Measurements from ENCODE around the gene ADD3. TPM values are rescaled to one million over a fixed set of nuclear protein-coding genes. Genes with fewer than 3 reads are reported as not detected.
A peak's percentile ranks its signal among the peaks of the same experiment; 100 is the strongest.

Gene ADD3
- total RNA-seq, 1 experiment from 2014 or later, result 86.7 TPM

GRCh38 chr10:110073896-110074295 lies 66.1 kb downstream of the ADD3 start:
- Mint-ChIP-seq H3K9me3 (no peaks in the 10 kb centered on the region), H3K27ac (0 out of 2 replicates have a peak overlapping the region, but pooled peaks have one; percentile 19), H3K4me1 (peaks cover 55% of the 10 kb centered on the region), H3K27me3 (ENCODE audit: low read depth) (no peaks in the 10 kb centered on the region), H3K4me3 (no peak overlapping the region), H3K36me3 (no peaks in the 10 kb centered on the region)
- DNase-seq (ENCODE audit: low spot score), result no peak
- CTCF ChIA-PET, result interaction anchor here (2.1 kb wide), 1 partner anchor 190 kb away, joined by 8 read pairs; no protein-coding TSS in a partner anchor
- TF ChIP-seq, protein P1, sequence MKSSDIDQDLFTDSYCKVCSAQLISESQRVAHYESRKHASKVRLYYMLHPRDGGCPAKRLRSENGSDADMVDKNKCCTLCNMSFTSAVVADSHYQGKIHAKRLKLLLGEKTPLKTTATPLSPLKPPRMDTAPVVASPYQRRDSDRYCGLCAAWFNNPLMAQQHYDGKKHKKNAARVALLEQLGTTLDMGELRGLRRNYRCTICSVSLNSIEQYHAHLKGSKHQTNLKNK (CRISPR knock-in tag; IDR thresholded peaks at IDR 0.05), result no peak
- TF ChIP-seq, protein P2, sequence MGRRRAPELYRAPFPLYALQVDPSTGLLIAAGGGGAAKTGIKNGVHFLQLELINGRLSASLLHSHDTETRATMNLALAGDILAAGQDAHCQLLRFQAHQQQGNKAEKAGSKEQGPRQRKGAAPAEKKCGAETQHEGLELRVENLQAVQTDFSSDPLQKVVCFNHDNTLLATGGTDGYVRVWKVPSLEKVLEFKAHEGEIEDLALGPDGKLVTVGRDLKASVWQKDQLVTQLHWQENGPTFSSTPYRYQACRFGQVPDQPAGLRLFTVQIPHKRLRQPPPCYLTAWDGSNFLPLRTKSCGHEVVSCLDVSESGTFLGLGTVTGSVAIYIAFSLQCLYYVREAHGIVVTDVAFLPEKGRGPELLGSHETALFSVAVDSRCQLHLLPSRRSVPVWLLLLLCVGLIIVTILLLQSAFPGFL (CRISPR knock-in tag; IDR thresholded peaks at IDR 0.05; ENCODE audit: borderline replicate concordance), result no peak
- no peak for TF ChIP-seq RELA (CRISPR knock-in tag; IDR thresholded peaks at IDR 0.05; ENCODE audit: borderline replicate concordance)
- TF ChIP-seq RORB (CRISPR knock-in tag; IDR thresholded peaks at IDR 0.05), result no peak
- TF ChIP-seq TEAD1 (CRISPR knock-in tag; IDR thresholded peaks at IDR 0.05), result no peak
- TF ChIP-seq ZNF121 (CRISPR knock-in tag; IDR thresholded peaks at IDR 0.05), result no peak
- no peak for TF ChIP-seq TP53 (CRISPR knock-in tag; IDR thresholded peaks at IDR 0.05)
- TF ChIP-seq ATF1 (CRISPR knock-in tag; IDR thresholded peaks at IDR 0.05), result no peak
- TF ChIP-seq ETV6 (CRISPR knock-in tag; IDR thresholded peaks at IDR 0.05), result no peak
- no peak for TF ChIP-seq ZNF232 (CRISPR knock-in tag; IDR thresholded peaks at IDR 0.05)
- no peak for TF ChIP-seq SOX15 (CRISPR knock-in tag; IDR thresholded peaks at IDR 0.05)
- TF ChIP-seq CREB1 (CRISPR knock-in tag; IDR thresholded peaks at IDR 0.05), result no peak
- TF ChIP-seq ZNF219 (CRISPR knock-in tag; IDR thresholded peaks at IDR 0.05; ENCODE audit: borderline replicate concordance), result no peak
- no peak for TF ChIP-seq ZNF263 (CRISPR knock-in tag; IDR thresholded peaks at IDR 0.05; ENCODE audit: low read depth)
- TF ChIP-seq, protein P3, sequence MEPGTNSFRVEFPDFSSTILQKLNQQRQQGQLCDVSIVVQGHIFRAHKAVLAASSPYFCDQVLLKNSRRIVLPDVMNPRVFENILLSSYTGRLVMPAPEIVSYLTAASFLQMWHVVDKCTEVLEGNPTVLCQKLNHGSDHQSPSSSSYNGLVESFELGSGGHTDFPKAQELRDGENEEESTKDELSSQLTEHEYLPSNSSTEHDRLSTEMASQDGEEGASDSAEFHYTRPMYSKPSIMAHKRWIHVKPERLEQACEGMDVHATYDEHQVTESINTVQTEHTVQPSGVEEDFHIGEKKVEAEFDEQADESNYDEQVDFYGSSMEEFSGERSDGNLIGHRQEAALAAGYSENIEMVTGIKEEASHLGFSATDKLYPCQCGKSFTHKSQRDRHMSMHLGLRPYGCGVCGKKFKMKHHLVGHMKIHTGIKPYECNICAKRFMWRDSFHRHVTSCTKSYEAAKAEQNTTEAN (CRISPR knock-in tag; IDR thresholded peaks at IDR 0.05), result no peak
- TF ChIP-seq FOXP4 (CRISPR knock-in tag; IDR thresholded peaks at IDR 0.05), result no peak
- no peak for TF ChIP-seq TCF7 (CRISPR knock-in tag; IDR thresholded peaks at IDR 0.05; ENCODE audit: low read depth)
- POLR2A ChIA-PET, result no interaction called here
- ATAC-seq, result no peak

DNA sequence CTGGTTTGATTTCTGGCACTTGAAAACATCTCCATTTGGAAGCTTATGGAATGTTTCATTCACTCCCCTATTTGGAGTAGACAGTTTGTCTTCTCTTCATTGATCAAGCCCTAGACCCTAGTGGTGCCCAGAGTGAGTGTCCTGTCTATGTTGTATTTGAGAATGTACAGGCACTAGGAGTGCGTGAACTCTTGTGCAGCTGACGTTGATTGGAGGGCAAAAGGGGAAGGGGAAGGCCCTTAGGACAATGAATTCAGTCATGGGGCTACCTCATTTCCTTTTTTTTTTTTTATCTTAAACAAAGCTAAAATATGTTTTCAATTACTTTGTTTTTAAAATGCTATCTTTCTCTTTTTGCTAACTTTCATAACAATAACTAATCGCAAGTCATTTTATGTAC lies 66.5 kb downstream of the ADD3 start:
- ATAC-seq, result no peak
- Mint-ChIP-seq H3K4me3 (no peak overlapping the region), H3K36me3 (no peaks in the 10 kb centered on the region), H3K4me1 (peaks cover 51% of the 10 kb centered on the region), H3K27ac (peak overlapping the region; percentile 19; the same call in 1 of the 2 replicates), H3K27me3 (ENCODE audit: low read depth) (no peaks in the 10 kb centered on the region), H3K9me3 (no peaks in the 10 kb centered on the region)
- POLR2A ChIA-PET, result no interaction called here
- DNase-seq (ENCODE audit: low spot score), result no peak
- CTCF ChIA-PET, result interaction anchor here (2.1 kb wide), 1 partner anchor 190 kb away, joined by 8 read pairs; no protein-coding TSS in a partner anchor
- TF ChIP-seq RORB (CRISPR knock-in tag; IDR thresholded peaks at IDR 0.05), result no peak
- TF ChIP-seq, protein P1 (CRISPR knock-in tag; IDR thresholded peaks at IDR 0.05), result no peak
- no peak for TF ChIP-seq SP1 (CRISPR knock-in tag; conservative IDR thresholded peaks at IDR 0.05)
- no peak for TF ChIP-seq RELA (CRISPR knock-in tag; IDR thresholded peaks at IDR 0.05; ENCODE audit: borderline replicate concordance)
- TF ChIP-seq ETV6 (CRISPR knock-in tag; IDR thresholded peaks at IDR 0.05), result no peak
- no peak for TF ChIP-seq NFE2L1 (CRISPR knock-in tag; IDR thresholded peaks at IDR 0.05)
- TF ChIP-seq, protein P4, sequence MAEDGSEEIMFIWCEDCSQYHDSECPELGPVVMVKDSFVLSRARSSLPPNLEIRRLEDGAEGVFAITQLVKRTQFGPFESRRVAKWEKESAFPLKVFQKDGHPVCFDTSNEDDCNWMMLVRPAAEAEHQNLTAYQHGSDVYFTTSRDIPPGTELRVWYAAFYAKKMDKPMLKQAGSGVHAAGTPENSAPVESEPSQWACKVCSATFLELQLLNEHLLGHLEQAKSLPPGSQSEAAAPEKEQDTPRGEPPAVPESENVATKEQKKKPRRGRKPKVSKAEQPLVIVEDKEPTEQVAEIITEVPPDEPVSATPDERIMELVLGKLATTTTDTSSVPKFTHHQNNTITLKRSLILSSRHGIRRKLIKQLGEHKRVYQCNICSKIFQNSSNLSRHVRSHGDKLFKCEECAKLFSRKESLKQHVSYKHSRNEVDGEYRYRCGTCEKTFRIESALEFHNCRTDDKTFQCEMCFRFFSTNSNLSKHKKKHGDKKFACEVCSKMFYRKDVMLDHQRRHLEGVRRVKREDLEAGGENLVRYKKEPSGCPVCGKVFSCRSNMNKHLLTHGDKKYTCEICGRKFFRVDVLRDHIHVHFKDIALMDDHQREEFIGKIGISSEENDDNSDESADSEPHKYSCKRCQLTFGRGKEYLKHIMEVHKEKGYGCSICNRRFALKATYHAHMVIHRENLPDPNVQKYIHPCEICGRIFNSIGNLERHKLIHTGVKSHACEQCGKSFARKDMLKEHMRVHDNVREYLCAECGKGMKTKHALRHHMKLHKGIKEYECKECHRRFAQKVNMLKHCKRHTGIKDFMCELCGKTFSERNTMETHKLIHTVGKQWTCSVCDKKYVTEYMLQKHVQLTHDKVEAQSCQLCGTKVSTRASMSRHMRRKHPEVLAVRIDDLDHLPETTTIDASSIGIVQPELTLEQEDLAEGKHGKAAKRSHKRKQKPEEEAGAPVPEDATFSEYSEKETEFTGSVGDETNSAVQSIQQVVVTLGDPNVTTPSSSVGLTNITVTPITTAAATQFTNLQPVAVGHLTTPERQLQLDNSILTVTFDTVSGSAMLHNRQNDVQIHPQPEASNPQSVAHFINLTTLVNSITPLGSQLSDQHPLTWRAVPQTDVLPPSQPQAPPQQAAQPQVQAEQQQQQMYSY (CRISPR knock-in tag; IDR thresholded peaks at IDR 0.05), result no peak
- TF ChIP-seq, protein P5, sequence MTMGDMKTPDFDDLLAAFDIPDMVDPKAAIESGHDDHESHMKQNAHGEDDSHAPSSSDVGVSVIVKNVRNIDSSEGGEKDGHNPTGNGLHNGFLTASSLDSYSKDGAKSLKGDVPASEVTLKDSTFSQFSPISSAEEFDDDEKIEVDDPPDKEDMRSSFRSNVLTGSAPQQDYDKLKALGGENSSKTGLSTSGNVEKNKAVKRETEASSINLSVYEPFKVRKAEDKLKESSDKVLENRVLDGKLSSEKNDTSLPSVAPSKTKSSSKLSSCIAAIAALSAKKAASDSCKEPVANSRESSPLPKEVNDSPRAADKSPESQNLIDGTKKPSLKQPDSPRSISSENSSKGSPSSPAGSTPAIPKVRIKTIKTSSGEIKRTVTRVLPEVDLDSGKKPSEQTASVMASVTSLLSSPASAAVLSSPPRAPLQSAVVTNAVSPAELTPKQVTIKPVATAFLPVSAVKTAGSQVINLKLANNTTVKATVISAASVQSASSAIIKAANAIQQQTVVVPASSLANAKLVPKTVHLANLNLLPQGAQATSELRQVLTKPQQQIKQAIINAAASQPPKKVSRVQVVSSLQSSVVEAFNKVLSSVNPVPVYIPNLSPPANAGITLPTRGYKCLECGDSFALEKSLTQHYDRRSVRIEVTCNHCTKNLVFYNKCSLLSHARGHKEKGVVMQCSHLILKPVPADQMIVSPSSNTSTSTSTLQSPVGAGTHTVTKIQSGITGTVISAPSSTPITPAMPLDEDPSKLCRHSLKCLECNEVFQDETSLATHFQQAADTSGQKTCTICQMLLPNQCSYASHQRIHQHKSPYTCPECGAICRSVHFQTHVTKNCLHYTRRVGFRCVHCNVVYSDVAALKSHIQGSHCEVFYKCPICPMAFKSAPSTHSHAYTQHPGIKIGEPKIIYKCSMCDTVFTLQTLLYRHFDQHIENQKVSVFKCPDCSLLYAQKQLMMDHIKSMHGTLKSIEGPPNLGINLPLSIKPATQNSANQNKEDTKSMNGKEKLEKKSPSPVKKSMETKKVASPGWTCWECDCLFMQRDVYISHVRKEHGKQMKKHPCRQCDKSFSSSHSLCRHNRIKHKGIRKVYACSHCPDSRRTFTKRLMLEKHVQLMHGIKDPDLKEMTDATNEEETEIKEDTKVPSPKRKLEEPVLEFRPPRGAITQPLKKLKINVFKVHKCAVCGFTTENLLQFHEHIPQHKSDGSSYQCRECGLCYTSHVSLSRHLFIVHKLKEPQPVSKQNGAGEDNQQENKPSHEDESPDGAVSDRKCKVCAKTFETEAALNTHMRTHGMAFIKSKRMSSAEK (CRISPR knock-in tag; IDR thresholded peaks at IDR 0.05; ENCODE audit: borderline replicate concordance), result no peak

All from WTC11 (cell line).